GM12873 (cell line): ENCODE data around the gene DHRS2.

Experiments
- TF ChIP-seq, protein P1 (sequence below): IDR thresholded peaks from 2 replicates; pipeline ENCODE4 v1.5.1; 2012; ENCODE audit warnings: low read depth, mild to moderate bottlenecking, moderate library complexity, low read length, control low read depth; ENCODE audit not compliant: insufficient read depth; ENCODE audit errors: missing control alignments

Gene DHRS2

DNA sequence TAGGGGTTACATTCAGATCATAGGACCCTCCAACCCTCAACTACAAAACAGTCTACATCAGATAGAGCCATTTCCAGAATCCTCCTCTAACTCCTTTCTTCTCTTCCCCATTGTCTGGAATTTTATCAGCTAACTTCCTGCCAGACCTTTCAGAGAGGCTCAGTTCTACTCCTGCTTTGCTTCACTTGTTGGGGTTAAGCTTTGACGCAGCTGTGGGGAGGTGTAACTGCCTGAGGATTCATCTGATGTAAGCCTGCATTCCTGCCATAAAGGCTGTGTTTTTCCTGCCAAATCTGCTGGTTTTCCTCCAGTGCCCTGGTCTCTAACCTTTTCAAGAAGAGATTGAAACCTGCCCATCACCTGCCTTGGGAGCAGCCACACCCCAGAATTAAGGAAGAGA lies 16.9 kb downstream of the DHRS2 start:
- TF ChIP-seq, protein P1, sequence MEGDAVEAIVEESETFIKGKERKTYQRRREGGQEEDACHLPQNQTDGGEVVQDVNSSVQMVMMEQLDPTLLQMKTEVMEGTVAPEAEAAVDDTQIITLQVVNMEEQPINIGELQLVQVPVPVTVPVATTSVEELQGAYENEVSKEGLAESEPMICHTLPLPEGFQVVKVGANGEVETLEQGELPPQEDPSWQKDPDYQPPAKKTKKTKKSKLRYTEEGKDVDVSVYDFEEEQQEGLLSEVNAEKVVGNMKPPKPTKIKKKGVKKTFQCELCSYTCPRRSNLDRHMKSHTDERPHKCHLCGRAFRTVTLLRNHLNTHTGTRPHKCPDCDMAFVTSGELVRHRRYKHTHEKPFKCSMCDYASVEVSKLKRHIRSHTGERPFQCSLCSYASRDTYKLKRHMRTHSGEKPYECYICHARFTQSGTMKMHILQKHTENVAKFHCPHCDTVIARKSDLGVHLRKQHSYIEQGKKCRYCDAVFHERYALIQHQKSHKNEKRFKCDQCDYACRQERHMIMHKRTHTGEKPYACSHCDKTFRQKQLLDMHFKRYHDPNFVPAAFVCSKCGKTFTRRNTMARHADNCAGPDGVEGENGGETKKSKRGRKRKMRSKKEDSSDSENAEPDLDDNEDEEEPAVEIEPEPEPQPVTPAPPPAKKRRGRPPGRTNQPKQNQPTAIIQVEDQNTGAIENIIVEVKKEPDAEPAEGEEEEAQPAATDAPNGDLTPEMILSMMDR, result no peak

DNA sequence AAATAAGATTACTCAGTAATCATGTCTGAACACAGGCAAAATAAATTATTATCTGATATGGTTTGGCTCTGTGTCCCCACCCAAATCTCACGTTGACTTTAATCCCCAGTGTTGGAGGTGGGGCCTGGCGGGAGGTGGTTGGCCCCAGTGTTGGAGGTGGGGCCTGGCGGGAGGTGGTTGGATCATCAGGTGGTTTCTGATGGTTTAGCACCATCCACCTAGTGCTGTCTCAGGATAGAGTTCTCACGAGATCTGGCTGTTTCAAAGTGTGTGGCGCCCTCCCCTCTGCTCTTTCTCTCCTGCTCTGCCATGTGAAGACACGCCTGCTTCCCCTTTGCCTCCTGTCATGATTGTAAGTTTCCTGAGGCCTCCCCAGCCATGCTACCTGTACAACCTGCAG lies 18.1 kb downstream of the DHRS2 start:
- TF ChIP-seq, protein P1, result no peak

DNA sequence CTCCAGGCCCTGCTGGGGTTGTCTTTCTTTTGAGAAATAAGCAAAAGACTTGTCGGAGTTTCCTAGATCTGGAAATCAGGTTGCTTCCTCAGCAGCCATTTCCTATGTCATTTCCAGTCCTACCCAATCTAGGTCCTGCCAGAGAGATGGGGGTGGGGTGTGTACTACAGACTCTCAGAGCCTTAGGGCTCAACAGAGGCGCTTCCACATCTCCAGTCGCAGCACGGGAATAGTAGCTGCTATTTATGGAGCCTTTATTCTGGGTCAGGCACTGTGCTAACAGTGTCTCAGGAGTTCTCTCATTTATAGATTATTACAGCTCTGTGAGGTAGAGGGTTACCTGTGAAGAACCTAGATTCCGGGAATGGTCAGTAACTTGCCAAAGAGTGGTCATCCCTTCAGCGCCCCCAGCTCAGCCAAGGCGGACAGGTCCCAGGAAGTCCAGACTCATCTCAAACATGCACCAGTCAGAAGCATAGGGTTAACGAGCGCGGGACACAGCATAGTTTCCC lies 21.9 kb downstream of the DHRS2 start:
- TF ChIP-seq, protein P1, result no peak

DNA sequence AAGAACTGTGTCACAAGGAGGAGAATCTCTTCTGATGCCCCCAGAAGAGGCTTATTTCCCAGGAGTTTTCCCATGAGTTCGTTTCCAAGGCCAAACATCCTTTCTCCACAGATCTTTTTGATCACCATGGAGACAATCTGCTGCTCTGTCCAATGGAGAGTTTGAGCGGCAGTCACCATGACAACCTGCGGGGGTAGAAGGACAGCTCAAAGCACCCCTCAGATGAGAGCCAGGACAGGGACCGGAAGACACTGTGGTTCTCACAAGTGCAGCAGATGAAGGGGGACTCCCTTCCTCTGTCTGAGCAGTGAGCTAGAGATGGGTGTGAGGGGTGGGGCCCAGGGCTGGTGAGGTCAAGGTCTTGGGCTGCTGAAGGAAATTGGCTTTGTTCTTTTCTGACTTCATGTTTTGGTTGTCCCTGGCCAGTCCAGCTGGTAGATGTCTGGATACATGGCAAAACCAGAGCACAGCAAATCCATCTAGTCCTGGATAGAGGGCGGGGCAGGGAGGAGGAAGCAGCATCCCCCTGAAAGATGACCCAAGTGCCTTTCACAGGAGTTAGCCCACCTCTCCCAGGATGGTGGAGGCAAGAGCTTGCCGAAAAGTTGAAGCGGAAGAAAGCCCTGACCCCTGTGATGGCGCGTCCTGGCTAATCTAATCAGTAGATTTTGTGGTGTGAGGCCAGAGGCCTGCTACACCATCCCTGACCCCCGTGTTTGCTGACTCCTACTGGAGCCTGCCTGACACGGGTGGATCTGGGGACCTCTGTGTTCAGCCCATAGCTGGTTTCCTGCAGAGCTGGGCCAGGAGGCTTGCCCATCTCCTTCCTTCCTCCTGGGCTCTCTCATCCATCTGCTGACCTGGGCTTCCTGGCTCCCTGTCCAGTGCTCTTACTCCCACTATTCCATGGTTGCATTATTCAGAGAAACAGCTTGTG lies 24.4 kb downstream of the DHRS2 start:
- TF ChIP-seq, protein P1, result no peak

DNA sequence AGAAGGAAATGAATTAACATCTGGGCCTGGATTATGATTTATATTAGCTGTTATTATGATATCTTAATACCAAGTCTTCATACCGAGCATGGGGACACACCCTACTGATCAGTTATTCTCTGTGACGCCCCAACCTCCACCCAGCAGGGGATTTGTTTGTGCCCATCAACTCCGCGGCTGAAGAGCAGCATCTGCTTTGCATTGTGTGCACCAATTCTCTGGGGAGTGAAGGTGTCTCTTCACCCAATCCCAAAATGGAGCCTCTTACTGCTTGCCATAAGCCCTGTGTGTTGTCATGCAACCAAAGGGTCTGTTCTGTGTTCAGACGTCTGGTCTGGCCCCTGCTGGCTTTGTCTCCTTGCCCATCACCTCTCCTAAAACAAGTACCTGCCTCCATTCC lies 25.4 kb downstream of the DHRS2 start:
- TF ChIP-seq, protein P1, result no peak

DNA sequence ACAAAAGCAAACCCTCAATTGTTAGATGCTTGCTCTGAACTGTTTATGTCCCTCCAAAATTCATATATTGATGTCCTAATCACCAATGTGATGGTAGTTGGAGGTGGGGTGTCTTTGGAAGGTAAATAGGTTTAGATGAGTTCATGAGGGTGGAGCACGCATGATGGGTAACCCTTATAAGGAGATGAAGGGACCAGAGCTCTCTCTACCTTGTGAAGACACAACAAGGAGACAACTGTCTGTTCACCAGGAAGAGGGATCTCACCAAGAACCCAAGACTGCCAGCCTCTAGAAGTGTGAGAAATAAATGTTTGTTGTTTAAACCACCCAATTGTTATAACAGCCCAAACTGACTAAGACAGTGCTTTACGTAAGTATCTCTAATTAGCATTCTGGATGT lies 27.0 kb downstream of the DHRS2 start:
- TF ChIP-seq, protein P1, result no peak

DNA sequence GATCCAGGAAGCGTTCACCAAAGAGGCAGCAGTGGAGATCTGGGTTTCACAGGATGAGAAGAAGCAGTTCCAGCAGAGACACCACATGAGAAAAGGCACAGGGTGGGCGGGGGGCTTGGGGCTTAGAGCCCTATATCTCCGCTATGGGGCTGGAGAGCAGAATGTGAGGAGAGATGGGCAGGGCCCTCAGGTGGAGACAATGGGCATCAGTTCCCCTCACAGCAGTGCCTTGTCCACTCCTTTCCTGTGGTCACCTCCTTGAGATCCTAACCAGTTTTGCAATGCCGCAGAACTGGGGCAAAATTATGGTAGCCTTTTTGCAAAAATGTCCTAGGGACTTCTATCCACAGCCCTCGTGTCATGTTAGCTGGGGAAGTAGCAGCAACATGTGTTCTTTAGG lies 27.5 kb downstream of the DHRS2 start:
- TF ChIP-seq, protein P1, result no peak
